ENCODE measurements around the gene NXPH2.

The NXPH2 gene

DNA sequence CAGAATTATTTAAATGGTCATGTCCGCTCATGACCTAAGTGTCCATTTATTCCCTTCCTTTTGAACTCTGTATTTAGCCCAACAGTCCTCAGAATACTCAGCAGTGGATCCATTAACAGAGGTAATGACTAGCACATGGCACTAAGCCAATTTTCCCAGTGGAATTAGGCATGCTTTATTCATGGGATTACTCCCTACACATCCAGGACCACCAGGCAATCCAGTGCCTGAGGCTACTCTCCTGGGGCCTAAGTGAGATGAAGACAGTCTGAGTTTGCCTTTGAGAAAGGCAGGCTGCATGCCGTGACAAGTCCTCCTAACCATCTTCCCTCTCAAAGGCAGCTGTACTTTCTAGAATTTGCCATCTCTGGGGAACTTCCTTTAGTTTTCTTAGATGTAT lies 150.0 kb downstream of the NXPH2 start:
- no peak for DNase-seq

DNA sequence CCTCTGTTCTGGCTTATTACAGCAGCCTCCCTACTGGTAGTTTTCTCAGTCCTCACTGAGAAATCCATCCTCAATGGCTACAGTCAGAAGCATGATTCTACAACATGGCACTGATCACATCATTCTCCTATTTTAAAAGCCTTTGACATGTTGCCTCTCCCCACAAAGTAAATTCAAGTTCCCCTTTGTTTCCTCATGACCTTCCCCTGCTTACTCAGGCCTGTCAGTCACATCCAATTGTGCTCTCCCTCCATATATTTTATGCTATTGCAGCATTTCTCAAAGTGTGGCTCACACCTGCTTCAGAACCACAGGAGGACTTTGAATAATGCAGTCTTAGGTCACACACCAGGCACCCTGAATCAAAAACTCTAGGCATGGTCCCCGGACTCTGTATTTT lies 154.0 kb downstream of the NXPH2 start:
- no peak for DNase-seq

DNA sequence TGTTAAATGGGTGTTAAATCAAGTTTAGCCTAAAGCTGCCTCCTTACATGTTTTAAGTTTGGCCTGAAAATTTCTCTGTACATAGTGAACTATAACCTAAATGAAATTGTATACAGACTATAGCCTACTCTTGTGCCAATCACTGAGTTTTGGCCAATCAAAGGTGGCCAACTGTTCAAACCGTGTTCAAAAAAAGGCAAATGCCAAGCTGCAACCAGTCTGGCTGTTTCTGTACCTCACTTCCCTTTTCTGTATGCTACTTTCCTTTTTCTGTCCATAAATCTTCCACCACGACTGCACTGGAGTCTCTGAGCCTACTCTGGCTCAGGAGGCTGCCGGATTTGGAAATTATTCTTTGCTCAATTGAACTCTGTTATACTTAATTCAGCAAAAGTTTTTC lies 157.6 kb downstream of the NXPH2 start:
- DNase-seq, result no peak

DNA sequence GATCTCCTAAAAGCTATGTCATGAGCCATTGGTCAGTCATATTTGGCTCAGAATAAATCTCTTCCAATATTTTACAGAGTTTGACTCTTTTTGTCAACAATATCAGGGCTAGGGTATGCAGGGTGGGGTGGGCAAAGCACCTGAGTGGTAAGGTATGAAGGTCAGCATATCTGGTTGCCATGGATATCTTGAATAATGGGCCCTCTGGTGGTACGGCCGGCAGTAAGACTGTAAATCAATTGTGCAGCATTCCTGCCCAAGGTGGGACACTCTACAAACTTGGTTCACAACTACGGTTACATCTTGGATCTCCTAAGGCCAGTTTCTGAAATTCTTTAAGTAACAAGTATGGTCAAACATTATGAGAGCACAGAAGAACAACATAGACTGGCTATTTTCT lies 159.1 kb downstream of the NXPH2 start:
- DNase-seq, result no peak

DNA sequence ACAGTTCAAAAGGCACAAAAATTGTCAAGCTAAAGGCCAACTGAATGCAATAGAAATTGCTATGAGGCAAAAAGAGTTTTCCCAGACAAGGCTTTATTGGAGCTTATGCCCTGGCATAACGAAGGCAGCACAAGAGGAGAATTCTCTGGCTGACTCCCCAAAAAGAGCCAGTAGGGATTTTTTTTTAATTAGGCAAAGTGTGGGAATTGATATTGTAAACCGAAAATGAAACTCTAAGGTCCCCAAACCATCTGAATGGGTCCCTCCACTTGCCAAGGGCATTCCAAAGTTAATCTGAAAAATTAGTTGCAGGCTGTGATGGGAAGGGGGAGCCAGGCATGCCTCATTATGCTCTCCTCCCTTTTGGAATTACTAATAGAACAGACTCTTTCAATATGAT lies 159.8 kb downstream of the NXPH2 start:
- no peak for DNase-seq

Measured in NCI-H1092 treated with DMSO at 0.1 percent for 48 hours (cell line).